Measurements from ENCODE around the gene FTL.

The FTL gene

GRCh38 chr19:49014123-49014869 is 49.2 kb downstream of the FTL start:
- in situ Hi-C loops (cut with MboI; ENCODE audit: low pct_unique_long_range_greater_than_20kb, low sequenced_read_pairs), result no loop called here
- DNase-seq, result no peak

GRCh38 chr19:49014870-49015255 is 49.8 kb downstream of the FTL start:
- in situ Hi-C loops (cut with MboI; ENCODE audit: low pct_unique_long_range_greater_than_20kb, low sequenced_read_pairs), result no loop called here
- DNase-seq, result no peak

GRCh38 chr19:49016067-49016839 is 51.1 kb downstream of the FTL start:
- in situ Hi-C loops (cut with MboI; ENCODE audit: low pct_unique_long_range_greater_than_20kb, low sequenced_read_pairs), result no loop called here
- no peak for DNase-seq
